LNCAP (cell line): Measurements from ENCODE around the gene TSC22D2.

Experiments used
- CTCF ChIP-seq: fragments of 450-650 bp; IDR thresholded peaks from 2 replicates; pipeline ENCODE4 v1.5.1; 2017; ENCODE audit warnings: mild to moderate bottlenecking

The TSC22D2 gene

DNA sequence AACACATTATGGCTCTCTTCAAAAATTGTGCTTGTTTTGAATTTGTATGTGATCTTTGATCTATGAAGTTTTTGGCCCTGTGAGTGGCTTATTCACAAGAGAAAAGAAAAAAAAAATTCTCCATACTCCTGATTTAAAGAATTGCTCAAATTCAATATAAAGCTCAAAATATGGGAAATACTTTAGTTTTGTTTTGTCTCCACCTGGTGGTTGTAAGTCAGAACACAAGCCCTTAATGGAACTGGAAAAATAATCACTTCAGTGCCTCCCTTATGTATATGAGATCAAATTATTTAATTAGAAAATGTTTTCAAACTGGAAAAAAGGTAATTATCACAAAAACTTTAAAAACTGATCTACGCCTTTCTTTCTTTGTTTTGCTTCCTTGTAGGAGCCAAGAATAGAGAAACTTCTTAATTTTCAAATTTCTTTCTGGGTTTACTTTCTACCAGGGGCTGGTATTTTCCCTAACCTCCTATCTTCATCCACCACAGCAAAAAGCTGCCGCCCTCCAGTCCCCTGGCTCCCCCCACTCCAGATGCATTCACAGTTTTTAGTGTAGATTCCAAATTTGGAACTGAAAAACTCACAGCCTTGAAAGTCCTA is 87.6 kb downstream of the TSC22D2 start:
- TF ChIP-seq CTCF = peak; percentile 80

DNA sequence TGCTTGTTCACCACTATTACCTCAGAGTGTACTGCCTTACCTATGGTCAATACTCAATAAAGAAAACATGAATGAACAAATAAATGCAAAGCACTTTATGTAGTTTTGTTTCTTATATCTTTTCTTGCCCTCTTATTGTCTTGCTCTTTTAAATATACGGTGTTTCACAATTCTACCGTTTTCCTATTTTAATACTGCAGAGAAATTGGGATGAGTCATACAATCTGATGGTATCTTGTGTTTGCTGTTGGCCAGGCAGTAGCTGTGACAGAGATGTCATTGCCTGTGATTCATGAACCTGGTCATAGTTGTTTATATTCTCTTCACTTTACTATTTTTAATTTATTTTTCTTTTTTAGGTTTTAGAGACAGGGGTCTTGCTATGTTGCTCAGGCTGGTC is 89.9 kb downstream of the TSC22D2 start:
- no peak for TF ChIP-seq CTCF

GRCh38 chr3:150503402-150504099 is 95.5 kb downstream of the TSC22D2 start:
- no peak for TF ChIP-seq CTCF

GRCh38 chr3:150504483-150504882 is 96.4 kb downstream of the TSC22D2 start:
- TF ChIP-seq CTCF = no peak

GRCh38 chr3:150508401-150508800 is 100.3 kb downstream of the TSC22D2 start:
- TF ChIP-seq CTCF = no peak

DNA sequence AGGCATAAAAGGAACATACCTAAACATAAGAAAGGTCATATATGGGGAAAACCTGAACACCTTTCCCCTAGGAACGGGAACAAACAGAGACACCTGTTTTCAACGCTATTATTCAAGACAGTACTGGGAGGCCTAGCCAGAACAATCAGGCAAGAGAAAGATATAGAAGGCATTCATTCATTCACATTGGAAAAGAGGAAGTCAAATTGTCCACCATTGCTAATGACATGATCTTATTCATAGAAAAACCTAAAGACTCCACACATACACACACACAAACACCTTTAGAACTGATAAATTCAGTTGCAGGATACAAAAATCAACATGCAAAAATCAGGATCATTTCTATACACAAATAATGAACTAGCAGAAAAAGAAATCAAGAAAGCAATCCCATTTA is 101.7 kb downstream of the TSC22D2 start:
- TF ChIP-seq CTCF = no peak

GRCh38 chr3:150511122-150511821 is 103.2 kb downstream of the TSC22D2 start:
- TF ChIP-seq CTCF = no peak
